Loucy (cell line): ENCODE measurements around the gene GRIK2.

Experiments
- H2AFZ ChIP-seq: fragments of 200-600 bp; sonication (generic); 2 replicates; pipeline ENCODE4 v1.6.0; 2016; ENCODE audit warnings: antibody characterized with exemption, mild to moderate bottlenecking, low read length, moderate library complexity
- H3F3A ChIP-seq: fragments of 200-600 bp; 2 replicates; pipeline ENCODE4 v1.6.0; 2016; ENCODE audit warnings: antibody characterized with exemption, low read depth, mild to moderate bottlenecking
- H3K27me3 ChIP-seq: fragments of 200-600 bp; sonication (generic); 2 replicates; pipeline ENCODE4 v1.6.1; 2014; ENCODE audit warnings: low read length, mild to moderate bottlenecking; ENCODE audit not compliant: insufficient read depth, poor library complexity, severe bottlenecking
- H3K36me3 ChIP-seq: fragments of 200-600 bp; sonication (generic); 2 replicates; pipeline ENCODE4 v1.6.1; 2016; ENCODE audit warnings: low read length; ENCODE audit not compliant: insufficient read depth
- H3K4me1 ChIP-seq: fragments of 200-600 bp; sonication (generic); 2 replicates; pipeline ENCODE4 v1.5.1; 2014; ENCODE audit warnings: low read length, mild to moderate bottlenecking; ENCODE audit not compliant: insufficient read depth, poor library complexity, severe bottlenecking
- H3K4me2 ChIP-seq: fragments of 200-600 bp; sonication (generic); 2 replicates; pipeline ENCODE4 v1.6.0; 2014; ENCODE audit warnings: antibody characterized with exemption, low read length, low read depth, mild to moderate bottlenecking; ENCODE audit not compliant: poor library complexity, severe bottlenecking
- H3K4me3 ChIP-seq: fragments of 200-600 bp; sonication (generic); 2 replicates; pipeline ENCODE4 v1.5.1; 2014; ENCODE audit warnings: low read length, mild to moderate bottlenecking, mixed read lengths; ENCODE audit not compliant: poor library complexity, severe bottlenecking
- H3K79me2 ChIP-seq: fragments of 200-600 bp; sonication (generic); 2 replicates; pipeline ENCODE4 v1.6.1; 2014; ENCODE audit warnings: low read length; ENCODE audit not compliant: insufficient read depth
- H3K9ac ChIP-seq: fragments of 200-600 bp; sonication (generic); 2 replicates; pipeline ENCODE4 v1.6.0; 2014; ENCODE audit warnings: mild to moderate bottlenecking, low read depth, low read length, moderate library complexity; ENCODE audit not compliant: poor library complexity, severe bottlenecking
- H3K9me2 ChIP-seq: fragments of 200-600 bp; sonication (generic); replicated peaks from 2 replicates; pipeline ENCODE4 v1.6.1; 2016; ENCODE audit warnings: low read depth, low read length, mixed read lengths
- H3K9me3 ChIP-seq: fragments of 200-600 bp; sonication (generic); 2 replicates; pipeline ENCODE4 v1.6.1; 2014; ENCODE audit warnings: mild to moderate bottlenecking, antibody characterized with exemption, low read length, low read depth; ENCODE audit not compliant: insufficient read depth
- H4K20me1 ChIP-seq: fragments of 200-600 bp; sonication (generic); 2 replicates; pipeline ENCODE4 v1.6.0; 2014; ENCODE audit warnings: antibody characterized with exemption, low read length, mild to moderate bottlenecking; ENCODE audit not compliant: insufficient read depth, poor library complexity, severe bottlenecking
- EZH2phosphoT487 ChIP-seq: fragments of 200-600 bp; IDR thresholded peaks from 2 replicates; pipeline ENCODE4 v1.6.1; 2018; ENCODE audit warnings: antibody characterized with exemption, mild to moderate bottlenecking, moderate library complexity, borderline replicate concordance
- TF ChIP-seq, protein P1 (sequence below): fragments of 200-600 bp; sonication (generic); conservative IDR thresholded peaks from 2 replicates; pipeline ENCODE4 v1.5.1; 2014; ENCODE audit warnings: mild to moderate bottlenecking, antibody characterized with exemption, low read length

Gene GRIK2

DNA sequence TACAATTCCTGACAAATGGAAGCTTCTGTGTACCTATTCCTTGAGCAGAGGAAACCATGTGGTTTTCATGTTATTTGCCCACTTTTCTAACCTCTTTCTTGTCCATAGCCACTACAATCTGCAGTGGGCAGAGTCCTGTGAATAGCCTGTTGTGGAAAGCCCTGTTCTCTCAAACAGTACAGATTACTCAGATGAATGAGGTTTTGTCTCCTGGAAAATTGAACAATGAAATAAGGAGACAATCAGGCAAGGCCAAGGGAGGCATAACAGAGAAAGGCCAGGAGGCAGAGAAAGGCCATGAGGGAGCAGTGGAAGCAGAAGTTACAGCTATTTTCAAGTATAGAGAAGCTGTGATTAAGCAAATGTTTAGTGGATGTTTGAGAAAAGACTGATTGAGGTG, 189.3 kb downstream of the GRIK2 start:
- TF ChIP-seq, protein P1, sequence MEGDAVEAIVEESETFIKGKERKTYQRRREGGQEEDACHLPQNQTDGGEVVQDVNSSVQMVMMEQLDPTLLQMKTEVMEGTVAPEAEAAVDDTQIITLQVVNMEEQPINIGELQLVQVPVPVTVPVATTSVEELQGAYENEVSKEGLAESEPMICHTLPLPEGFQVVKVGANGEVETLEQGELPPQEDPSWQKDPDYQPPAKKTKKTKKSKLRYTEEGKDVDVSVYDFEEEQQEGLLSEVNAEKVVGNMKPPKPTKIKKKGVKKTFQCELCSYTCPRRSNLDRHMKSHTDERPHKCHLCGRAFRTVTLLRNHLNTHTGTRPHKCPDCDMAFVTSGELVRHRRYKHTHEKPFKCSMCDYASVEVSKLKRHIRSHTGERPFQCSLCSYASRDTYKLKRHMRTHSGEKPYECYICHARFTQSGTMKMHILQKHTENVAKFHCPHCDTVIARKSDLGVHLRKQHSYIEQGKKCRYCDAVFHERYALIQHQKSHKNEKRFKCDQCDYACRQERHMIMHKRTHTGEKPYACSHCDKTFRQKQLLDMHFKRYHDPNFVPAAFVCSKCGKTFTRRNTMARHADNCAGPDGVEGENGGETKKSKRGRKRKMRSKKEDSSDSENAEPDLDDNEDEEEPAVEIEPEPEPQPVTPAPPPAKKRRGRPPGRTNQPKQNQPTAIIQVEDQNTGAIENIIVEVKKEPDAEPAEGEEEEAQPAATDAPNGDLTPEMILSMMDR: no peak
- TF ChIP-seq EZH2phosphoT487: no peak
- Histone ChIP-seq H3K9me3 (no peaks in the 10 kb centered on the region), H3K27me3 (no peaks in the 10 kb centered on the region), H3K36me3 (no peaks in the 10 kb centered on the region), H4K20me1 (no peaks in the 10 kb centered on the region), H3K79me2 (no peaks in the 10 kb centered on the region), H3K4me1 (no peaks in the 10 kb centered on the region), H3K9ac (no peak overlapping the region), H2AFZ (no peak overlapping the region), H3F3A (no peaks in the 10 kb centered on the region), H3K4me2 (no peak overlapping the region), H3K9me2 (no peaks in the 10 kb centered on the region), H3K4me3 (no peak overlapping the region)

DNA sequence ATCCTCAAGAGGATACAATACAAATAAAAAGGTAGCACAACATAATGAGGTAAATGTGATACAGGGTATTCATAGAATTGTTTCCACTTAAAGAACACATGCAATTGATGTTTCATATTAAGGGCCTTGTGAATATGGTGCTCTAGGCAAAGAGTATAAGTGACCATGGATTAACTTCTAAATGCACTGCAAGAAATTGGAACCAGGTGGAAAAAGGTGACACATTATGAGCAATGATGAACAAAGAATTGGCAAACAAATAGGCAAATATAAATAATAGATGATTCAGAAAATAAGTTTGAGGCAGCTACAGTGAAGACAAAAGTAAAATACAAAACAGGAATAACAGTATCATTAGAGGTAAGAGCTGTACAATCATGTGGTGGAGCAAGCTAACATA, 192.0 kb downstream of the GRIK2 start:
- no peak overlapping the region for H3K4me2 ChIP-seq
- no peak overlapping the region for H3K4me3 ChIP-seq
- H3K9me2 ChIP-seq: no peaks in the 10 kb centered on the region
- H3K79me2 ChIP-seq: no peaks in the 10 kb centered on the region
- H3K4me1 ChIP-seq: no peaks in the 10 kb centered on the region
- no peaks in the 10 kb centered on the region for H3K9me3 ChIP-seq
- H3K9ac ChIP-seq: no peak overlapping the region
- no peaks in the 10 kb centered on the region for H3F3A ChIP-seq
- H3K27me3 ChIP-seq: no peaks in the 10 kb centered on the region
- TF ChIP-seq, protein P1: no peak
- no peak for TF ChIP-seq EZH2phosphoT487
- H3K36me3 ChIP-seq: no peaks in the 10 kb centered on the region
- H2AFZ ChIP-seq: no peak overlapping the region
- H4K20me1 ChIP-seq: no peaks in the 10 kb centered on the region

DNA sequence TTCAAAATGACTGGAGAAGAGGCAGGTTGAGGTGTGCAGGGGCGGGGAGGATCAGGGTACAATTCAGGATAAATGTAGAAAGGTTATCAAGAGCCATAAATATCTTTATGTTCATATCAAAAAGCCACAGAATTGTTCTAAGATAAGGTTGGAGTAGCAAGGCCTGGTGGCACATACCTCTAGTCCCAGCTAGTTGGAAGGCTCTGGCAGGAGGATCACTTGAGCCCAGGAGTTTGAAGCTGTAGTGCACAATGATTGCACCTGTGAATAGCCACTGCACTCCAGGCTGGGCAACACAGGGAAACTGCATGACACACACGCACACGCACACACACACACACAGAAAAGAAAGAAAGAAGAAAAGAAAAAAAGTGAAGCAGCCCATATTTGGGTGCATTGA, 194.8 kb downstream of the GRIK2 start:
- no peaks in the 10 kb centered on the region for H3K4me1 ChIP-seq
- H3K79me2 ChIP-seq: no peaks in the 10 kb centered on the region
- H3K9me3 ChIP-seq: no peaks in the 10 kb centered on the region
- no peak for TF ChIP-seq EZH2phosphoT487
- TF ChIP-seq, protein P1: no peak
- no peaks in the 10 kb centered on the region for H3K27me3 ChIP-seq
- no peak overlapping the region for H3K4me2 ChIP-seq
- H3K9ac ChIP-seq: no peak overlapping the region
- H2AFZ ChIP-seq: no peak overlapping the region
- no peak overlapping the region for H3K4me3 ChIP-seq
- H4K20me1 ChIP-seq: no peaks in the 10 kb centered on the region
- H3K36me3 ChIP-seq: no peaks in the 10 kb centered on the region
- no peaks in the 10 kb centered on the region for H3F3A ChIP-seq
- no peaks in the 10 kb centered on the region for H3K9me2 ChIP-seq
